ENCODE results near the gene DOCK3.
A peak's percentile ranks its signal among the peaks of the same experiment; 100 is the strongest.

DNA sequence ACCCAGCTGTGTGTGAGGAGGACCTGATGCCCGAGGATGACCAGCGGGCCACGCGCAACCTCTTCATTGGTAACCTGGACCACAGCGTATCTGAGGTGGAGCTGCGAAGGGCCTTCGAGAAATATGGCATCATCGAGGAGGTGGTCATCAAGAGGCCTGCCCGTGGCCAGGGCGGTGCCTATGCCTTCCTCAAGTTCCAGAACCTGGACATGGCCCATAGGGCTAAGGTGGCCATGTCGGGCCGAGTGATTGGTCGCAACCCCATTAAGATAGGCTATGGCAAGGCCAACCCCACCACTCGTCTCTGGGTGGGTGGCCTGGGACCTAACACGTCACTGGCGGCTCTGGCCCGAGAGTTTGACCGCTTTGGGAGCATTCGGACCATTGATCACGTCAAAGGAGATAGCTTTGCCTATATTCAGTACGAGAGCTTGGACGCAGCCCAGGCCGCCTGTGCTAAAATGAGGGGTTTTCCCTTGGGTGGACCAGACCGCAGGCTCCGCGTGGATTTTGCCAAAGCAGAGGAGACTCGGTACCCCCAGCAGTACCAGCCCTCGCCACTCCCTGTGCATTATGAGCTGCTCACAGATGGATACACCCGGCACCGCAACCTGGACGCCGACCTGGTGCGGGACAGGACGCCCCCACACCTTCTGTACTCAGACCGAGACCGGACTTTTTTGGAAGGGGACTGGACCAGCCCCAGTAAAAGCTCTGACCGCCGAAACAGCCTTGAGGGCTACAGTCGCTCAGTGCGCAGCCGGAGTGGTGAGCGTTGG, 717.8 kb downstream of the DOCK3 start:
- TF ChIP-seq, protein P1, sequence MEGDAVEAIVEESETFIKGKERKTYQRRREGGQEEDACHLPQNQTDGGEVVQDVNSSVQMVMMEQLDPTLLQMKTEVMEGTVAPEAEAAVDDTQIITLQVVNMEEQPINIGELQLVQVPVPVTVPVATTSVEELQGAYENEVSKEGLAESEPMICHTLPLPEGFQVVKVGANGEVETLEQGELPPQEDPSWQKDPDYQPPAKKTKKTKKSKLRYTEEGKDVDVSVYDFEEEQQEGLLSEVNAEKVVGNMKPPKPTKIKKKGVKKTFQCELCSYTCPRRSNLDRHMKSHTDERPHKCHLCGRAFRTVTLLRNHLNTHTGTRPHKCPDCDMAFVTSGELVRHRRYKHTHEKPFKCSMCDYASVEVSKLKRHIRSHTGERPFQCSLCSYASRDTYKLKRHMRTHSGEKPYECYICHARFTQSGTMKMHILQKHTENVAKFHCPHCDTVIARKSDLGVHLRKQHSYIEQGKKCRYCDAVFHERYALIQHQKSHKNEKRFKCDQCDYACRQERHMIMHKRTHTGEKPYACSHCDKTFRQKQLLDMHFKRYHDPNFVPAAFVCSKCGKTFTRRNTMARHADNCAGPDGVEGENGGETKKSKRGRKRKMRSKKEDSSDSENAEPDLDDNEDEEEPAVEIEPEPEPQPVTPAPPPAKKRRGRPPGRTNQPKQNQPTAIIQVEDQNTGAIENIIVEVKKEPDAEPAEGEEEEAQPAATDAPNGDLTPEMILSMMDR (IDR thresholded peaks at IDR 0.05): no peak
- TF ChIP-seq ZNF232 (CRISPR knock-in tag; IDR thresholded peaks at IDR 0.05): 0 out of 2 replicates have a peak, but pooled peaks have one; percentile 11
- TF ChIP-seq, protein P2, sequence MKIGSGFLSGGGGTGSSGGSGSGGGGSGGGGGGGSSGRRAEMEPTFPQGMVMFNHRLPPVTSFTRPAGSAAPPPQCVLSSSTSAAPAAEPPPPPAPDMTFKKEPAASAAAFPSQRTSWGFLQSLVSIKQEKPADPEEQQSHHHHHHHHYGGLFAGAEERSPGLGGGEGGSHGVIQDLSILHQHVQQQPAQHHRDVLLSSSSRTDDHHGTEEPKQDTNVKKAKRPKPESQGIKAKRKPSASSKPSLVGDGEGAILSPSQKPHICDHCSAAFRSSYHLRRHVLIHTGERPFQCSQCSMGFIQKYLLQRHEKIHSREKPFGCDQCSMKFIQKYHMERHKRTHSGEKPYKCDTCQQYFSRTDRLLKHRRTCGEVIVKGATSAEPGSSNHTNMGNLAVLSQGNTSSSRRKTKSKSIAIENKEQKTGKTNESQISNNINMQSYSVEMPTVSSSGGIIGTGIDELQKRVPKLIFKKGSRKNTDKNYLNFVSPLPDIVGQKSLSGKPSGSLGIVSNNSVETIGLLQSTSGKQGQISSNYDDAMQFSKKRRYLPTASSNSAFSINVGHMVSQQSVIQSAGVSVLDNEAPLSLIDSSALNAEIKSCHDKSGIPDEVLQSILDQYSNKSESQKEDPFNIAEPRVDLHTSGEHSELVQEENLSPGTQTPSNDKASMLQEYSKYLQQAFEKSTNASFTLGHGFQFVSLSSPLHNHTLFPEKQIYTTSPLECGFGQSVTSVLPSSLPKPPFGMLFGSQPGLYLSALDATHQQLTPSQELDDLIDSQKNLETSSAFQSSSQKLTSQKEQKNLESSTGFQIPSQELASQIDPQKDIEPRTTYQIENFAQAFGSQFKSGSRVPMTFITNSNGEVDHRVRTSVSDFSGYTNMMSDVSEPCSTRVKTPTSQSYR (CRISPR knock-in tag; IDR thresholded peaks at IDR 0.05): no peak
- TF ChIP-seq, protein P3, sequence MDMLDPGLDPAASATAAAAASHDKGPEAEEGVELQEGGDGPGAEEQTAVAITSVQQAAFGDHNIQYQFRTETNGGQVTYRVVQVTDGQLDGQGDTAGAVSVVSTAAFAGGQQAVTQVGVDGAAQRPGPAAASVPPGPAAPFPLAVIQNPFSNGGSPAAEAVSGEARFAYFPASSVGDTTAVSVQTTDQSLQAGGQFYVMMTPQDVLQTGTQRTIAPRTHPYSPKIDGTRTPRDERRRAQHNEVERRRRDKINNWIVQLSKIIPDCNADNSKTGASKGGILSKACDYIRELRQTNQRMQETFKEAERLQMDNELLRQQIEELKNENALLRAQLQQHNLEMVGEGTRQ (CRISPR knock-in tag; IDR thresholded peaks at IDR 0.05): no peak
- TF ChIP-seq NFYB (CRISPR knock-in tag; conservative IDR thresholded peaks at IDR 0.05; ENCODE audit: low read depth): no peak
- TF ChIP-seq, protein P4, sequence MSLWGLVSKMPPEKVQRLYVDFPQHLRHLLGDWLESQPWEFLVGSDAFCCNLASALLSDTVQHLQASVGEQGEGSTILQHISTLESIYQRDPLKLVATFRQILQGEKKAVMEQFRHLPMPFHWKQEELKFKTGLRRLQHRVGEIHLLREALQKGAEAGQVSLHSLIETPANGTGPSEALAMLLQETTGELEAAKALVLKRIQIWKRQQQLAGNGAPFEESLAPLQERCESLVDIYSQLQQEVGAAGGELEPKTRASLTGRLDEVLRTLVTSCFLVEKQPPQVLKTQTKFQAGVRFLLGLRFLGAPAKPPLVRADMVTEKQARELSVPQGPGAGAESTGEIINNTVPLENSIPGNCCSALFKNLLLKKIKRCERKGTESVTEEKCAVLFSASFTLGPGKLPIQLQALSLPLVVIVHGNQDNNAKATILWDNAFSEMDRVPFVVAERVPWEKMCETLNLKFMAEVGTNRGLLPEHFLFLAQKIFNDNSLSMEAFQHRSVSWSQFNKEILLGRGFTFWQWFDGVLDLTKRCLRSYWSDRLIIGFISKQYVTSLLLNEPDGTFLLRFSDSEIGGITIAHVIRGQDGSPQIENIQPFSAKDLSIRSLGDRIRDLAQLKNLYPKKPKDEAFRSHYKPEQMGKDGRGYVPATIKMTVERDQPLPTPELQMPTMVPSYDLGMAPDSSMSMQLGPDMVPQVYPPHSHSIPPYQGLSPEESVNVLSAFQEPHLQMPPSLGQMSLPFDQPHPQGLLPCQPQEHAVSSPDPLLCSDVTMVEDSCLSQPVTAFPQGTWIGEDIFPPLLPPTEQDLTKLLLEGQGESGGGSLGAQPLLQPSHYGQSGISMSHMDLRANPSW (CRISPR knock-in tag; conservative IDR thresholded peaks at IDR 0.05; ENCODE audit: low read depth): no peak
- TF ChIP-seq, protein P5, sequence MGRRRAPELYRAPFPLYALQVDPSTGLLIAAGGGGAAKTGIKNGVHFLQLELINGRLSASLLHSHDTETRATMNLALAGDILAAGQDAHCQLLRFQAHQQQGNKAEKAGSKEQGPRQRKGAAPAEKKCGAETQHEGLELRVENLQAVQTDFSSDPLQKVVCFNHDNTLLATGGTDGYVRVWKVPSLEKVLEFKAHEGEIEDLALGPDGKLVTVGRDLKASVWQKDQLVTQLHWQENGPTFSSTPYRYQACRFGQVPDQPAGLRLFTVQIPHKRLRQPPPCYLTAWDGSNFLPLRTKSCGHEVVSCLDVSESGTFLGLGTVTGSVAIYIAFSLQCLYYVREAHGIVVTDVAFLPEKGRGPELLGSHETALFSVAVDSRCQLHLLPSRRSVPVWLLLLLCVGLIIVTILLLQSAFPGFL (CRISPR knock-in tag; IDR thresholded peaks at IDR 0.05; ENCODE audit: borderline replicate concordance): no peak
- TF ChIP-seq JUN (CRISPR knock-in tag; IDR thresholded peaks at IDR 0.05): no peak
- TF ChIP-seq, protein P6, sequence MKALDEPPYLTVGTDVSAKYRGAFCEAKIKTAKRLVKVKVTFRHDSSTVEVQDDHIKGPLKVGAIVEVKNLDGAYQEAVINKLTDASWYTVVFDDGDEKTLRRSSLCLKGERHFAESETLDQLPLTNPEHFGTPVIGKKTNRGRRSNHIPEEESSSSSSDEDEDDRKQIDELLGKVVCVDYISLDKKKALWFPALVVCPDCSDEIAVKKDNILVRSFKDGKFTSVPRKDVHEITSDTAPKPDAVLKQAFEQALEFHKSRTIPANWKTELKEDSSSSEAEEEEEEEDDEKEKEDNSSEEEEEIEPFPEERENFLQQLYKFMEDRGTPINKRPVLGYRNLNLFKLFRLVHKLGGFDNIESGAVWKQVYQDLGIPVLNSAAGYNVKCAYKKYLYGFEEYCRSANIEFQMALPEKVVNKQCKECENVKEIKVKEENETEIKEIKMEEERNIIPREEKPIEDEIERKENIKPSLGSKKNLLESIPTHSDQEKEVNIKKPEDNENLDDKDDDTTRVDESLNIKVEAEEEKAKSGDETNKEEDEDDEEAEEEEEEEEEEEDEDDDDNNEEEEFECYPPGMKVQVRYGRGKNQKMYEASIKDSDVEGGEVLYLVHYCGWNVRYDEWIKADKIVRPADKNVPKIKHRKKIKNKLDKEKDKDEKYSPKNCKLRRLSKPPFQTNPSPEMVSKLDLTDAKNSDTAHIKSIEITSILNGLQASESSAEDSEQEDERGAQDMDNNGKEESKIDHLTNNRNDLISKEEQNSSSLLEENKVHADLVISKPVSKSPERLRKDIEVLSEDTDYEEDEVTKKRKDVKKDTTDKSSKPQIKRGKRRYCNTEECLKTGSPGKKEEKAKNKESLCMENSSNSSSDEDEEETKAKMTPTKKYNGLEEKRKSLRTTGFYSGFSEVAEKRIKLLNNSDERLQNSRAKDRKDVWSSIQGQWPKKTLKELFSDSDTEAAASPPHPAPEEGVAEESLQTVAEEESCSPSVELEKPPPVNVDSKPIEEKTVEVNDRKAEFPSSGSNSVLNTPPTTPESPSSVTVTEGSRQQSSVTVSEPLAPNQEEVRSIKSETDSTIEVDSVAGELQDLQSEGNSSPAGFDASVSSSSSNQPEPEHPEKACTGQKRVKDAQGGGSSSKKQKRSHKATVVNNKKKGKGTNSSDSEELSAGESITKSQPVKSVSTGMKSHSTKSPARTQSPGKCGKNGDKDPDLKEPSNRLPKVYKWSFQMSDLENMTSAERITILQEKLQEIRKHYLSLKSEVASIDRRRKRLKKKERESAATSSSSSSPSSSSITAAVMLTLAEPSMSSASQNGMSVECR (CRISPR knock-in tag; IDR thresholded peaks at IDR 0.05; ENCODE audit: borderline replicate concordance): no peak
- TF ChIP-seq ELF4 (CRISPR knock-in tag; IDR thresholded peaks at IDR 0.05; ENCODE audit: low read depth): no peak

All from WTC11 (cell line).